HepG2 (cell line): ENCODE measurements around the gene C3orf18. TPM values are rescaled to one million over a fixed set of nuclear protein-coding genes. Genes with fewer than 3 reads are reported as not detected.

ENCODE experiments used
- ARNT2 ChIP-seq: sonication (generic); formaldehyde crosslinking; IDR thresholded peaks from 2 replicates; pipeline ENCODE4 v1.8.0; 2022; ENCODE audit warnings: mild to moderate bottlenecking, low read depth, missing genetic modification reagents, moderate library complexity
- BRCA1 ChIP-seq: sonication (generic); formaldehyde crosslinking; IDR thresholded peaks from 2 replicates; pipeline ENCODE4 v1.4.0; 2020; ENCODE audit warnings: missing genetic modification reagents
- HDAC2 ChIP-seq: sonication (generic); formaldehyde crosslinking; IDR thresholded peaks from 2 replicates; pipeline ENCODE4 v1.4.0; 2020; ENCODE audit warnings: missing genetic modification reagents
- HNRNPLL ChIP-seq: fragments of 200-400 bp; formaldehyde crosslinking; IDR thresholded peaks from 2 replicates; pipeline ENCODE4 v1.6.1; 2017; ENCODE audit warnings: mild to moderate bottlenecking, low read depth, low read length; ENCODE audit not compliant: poor library complexity, severe bottlenecking
- MAFK ChIP-seq, 2 experiments: IDR thresholded peaks in 1 of 2; conservative IDR thresholded peaks in 1 of 2; 2 replicates each; pipeline ENCODE4 v1.6.1; 2011; ENCODE audit warnings: improper control_type of control experiment in 2 of 2, low read length in 2 of 2
- MED13 ChIP-seq: sonication (generic); formaldehyde crosslinking; IDR thresholded peaks from 2 replicates; pipeline ENCODE4 v1.5.0; 2020; ENCODE audit warnings: missing genetic modification reagents
- MLX ChIP-seq: IDR thresholded peaks from 2 replicates; pipeline ENCODE4 v1.6.1; 2016
- PAWR ChIP-seq: sonication (generic); formaldehyde crosslinking; IDR thresholded peaks from 2 replicates; pipeline ENCODE4 v1.4.0; 2020; ENCODE audit warnings: missing genetic modification reagents, mild to moderate bottlenecking, borderline replicate concordance
- PPARG ChIP-seq: conservative IDR thresholded peaks from 2 replicates; pipeline ENCODE4 v1.6.1; 2016; ENCODE audit warnings: missing biosample characterization, missing genetic modification reagents
- PRDM4 ChIP-seq: sonication (generic); formaldehyde crosslinking; IDR thresholded peaks from 2 replicates; pipeline ENCODE4 v1.9.0; 2021; ENCODE audit warnings: missing genetic modification reagents, borderline replicate concordance
- SALL1 ChIP-seq: sonication (generic); formaldehyde crosslinking; IDR thresholded peaks from 2 replicates; pipeline ENCODE4 v1.8.0; 2022; ENCODE audit warnings: mild to moderate bottlenecking, missing genetic modification reagents
- SMAD3 ChIP-seq: sonication (generic); formaldehyde crosslinking; IDR thresholded peaks from 2 replicates; pipeline ENCODE4 v1.4.0; 2020; ENCODE audit warnings: missing genetic modification reagents
- SMAD9 ChIP-seq: sonication (generic); formaldehyde crosslinking; IDR thresholded peaks from 2 replicates; pipeline ENCODE4 v1.5.1; 2020; ENCODE audit warnings: mild to moderate bottlenecking, missing genetic modification reagents
- SP2 ChIP-seq: sonication (generic); formaldehyde crosslinking; IDR thresholded peaks from 2 replicates; pipeline ENCODE4 v1.5.1; 2020; ENCODE audit warnings: mild to moderate bottlenecking, missing genetic modification reagents
- SRY ChIP-seq: sonication (generic); formaldehyde crosslinking; IDR thresholded peaks from 2 replicates; pipeline ENCODE4 v1.8.0; 2022; ENCODE audit warnings: mild to moderate bottlenecking, missing genetic modification reagents
- TEAD3 ChIP-seq: optimal IDR thresholded peaks from 2 replicates; pipeline ENCODE3; 2016; ENCODE audit warnings: borderline replicate concordance
- ZBTB20 ChIP-seq: sonication (generic); formaldehyde crosslinking; IDR thresholded peaks from 2 replicates; pipeline ENCODE4 v1.8.1; 2023; ENCODE audit warnings: missing genetic modification reagents, low read depth, mild to moderate bottlenecking, borderline replicate concordance
- ZBTB25 ChIP-seq: IDR thresholded peaks from 2 replicates; pipeline ENCODE4 v1.6.1; 2018; ENCODE audit warnings: missing genetic modification reagents
- ZNF350 ChIP-seq: sonication (generic); formaldehyde crosslinking; IDR thresholded peaks from 2 replicates; pipeline ENCODE4 v1.4.0; 2020; ENCODE audit warnings: mild to moderate bottlenecking, low read depth, missing genetic modification reagents, borderline replicate concordance
- ZNF431 ChIP-seq: sonication (generic); formaldehyde crosslinking; IDR thresholded peaks from 2 replicates; pipeline ENCODE4 v1.9.0; 2022; ENCODE audit warnings: missing genetic modification reagents, low read depth, mild to moderate bottlenecking, borderline replicate concordance
- ZNF616 ChIP-seq: sonication (generic); formaldehyde crosslinking; IDR thresholded peaks from 2 replicates; pipeline ENCODE4 v1.5.0; 2020; ENCODE audit warnings: low read depth, mild to moderate bottlenecking, missing genetic modification reagents
- ZNF687 ChIP-seq: sonication (generic); formaldehyde crosslinking; IDR thresholded peaks from 2 replicates; pipeline ENCODE4 v1.5.1; 2020; ENCODE audit warnings: mild to moderate bottlenecking, missing genetic modification reagents, moderate library complexity
- ZSCAN9 ChIP-seq: IDR thresholded peaks from 2 replicates; pipeline ENCODE4 v1.6.1; 2016; ENCODE audit warnings: borderline replicate concordance
- polyA plus RNA-seq, 8 experiments: library from polyadenylated mRNA; depleted of rRNA in 3 of 8; stranded (reverse) in 7 of 8; unstranded in 1 of 8; fragments of >200 nt; fragmentation: Illumina TruSeq in 4 of 8; extraction: Trizol in 4 of 8; gene quantifications; 2 replicates each; pipeline versions ENCODE4 v1.2.1 to v1.2.3, GENCODE V29; 2011 to 2016; ENCODE audit warnings: low read depth in 4 of 8, missing spikeins in 1 of 8, mixed read lengths in 1 of 8; ENCODE audit not compliant: insufficient read depth in 1 of 8
- total RNA-seq, 5 experiments: library from RNA; depleted of rRNA; stranded (reverse); fragments of >200 nt; fragmentation: Illumina TruSeq; extraction: Trizol; gene quantifications; 2 replicates each; pipeline ENCODE4 v1.2.3, GENCODE V29; 2016; ENCODE audit warnings: low read depth in 1 of 5

The C3orf18 gene
- total and polyA plus RNA-seq, 2 of the 13 experiments (the other 11 are each of a cell fraction or from before 2014, with no cell fraction given): 1.6 to 4.8 TPM

- TF ChIP-seq MAFK (conservative IDR thresholded peaks at IDR 0.05 in 1 of 2, IDR thresholded peaks at IDR 0.05 in 1 of 2; ENCODE audit: low read length in 2 of 2) (peak; percentile 26 to 33; a peak in 1 of 4 replicates), ZSCAN9 (CRISPR knock-in tag) (0 out of 2 replicates have a peak, but pooled peaks have one; percentile 81), PRDM4 (no peak), SALL1 (peak; percentile 82), ZNF687 (CRISPR knock-in tag) (peak; percentile 34; the same call in 1 of the 2 replicates), ZBTB25 (CRISPR knock-in tag) (0 out of 2 replicates have a peak, but pooled peaks have one; percentile 39), ZNF350 (CRISPR knock-in tag) (no peak), PAWR (CRISPR knock-in tag) (no peak), ARNT2 (CRISPR knock-in tag) (0 out of 2 replicates have a peak, but pooled peaks have one; percentile 39), ZNF431 (CRISPR knock-in tag) (0 out of 2 replicates have a peak, but pooled peaks have one; percentile 47), SMAD3 (CRISPR knock-in tag) (no peak), HDAC2 (peak; percentile 54; the same call in 1 of the 2 replicates), ZNF616 (CRISPR knock-in tag) (no peak), PPARG (CRISPR knock-in tag) (0 out of 2 replicates have a peak, but pooled peaks have one; percentile 21), SP2 (CRISPR knock-in tag) (no peak), HNRNPLL (no peak), SRY (peak; percentile 56; the same call in 1 of the 2 replicates), MED13 (CRISPR knock-in tag) (no peak), ZBTB20 (CRISPR knock-in tag) (no peak), BRCA1 (CRISPR knock-in tag) (0 out of 2 replicates have a peak, but pooled peaks have one; percentile 84), TEAD3 (CRISPR knock-in tag) (no peak), MLX (CRISPR knock-in tag) (0 out of 2 replicates have a peak, but pooled peaks have one; percentile 22), SMAD9 (CRISPR knock-in tag) (no peak)
Measured at GRCh38 chr3:50525987-50526386, 41.6 kb downstream of the C3orf18 start (continued).
